Testis (tissue), 3 donors: ENCODE results near the gene CXCL12. TPM values are rescaled to one million over a fixed set of nuclear protein-coding genes. Genes with fewer than 3 reads are reported as not detected.

Source experiments
- DNase-seq: peaks from one replicate; pipeline ENCODE4 v3.0.0-alpha.2; 2019
- H3K27ac ChIP-seq, 2 donors: fragments of 200-600 bp; sonication (generic); one replicate each; pipeline ENCODE4 v1.5.1; 2019
- H3K27me3 ChIP-seq: fragments of 200-600 bp; sonication (generic); one replicate; pipeline ENCODE4 v1.5.1; 2019
- H3K36me3 ChIP-seq: fragments of 200-600 bp; sonication (generic); one replicate; pipeline ENCODE4 v1.5.1; 2017; ENCODE audit warnings: low read depth; ENCODE audit errors: missing control alignments
- H3K4me1 ChIP-seq: fragments of 200-600 bp; sonication (generic); one replicate; pipeline ENCODE4 v1.5.1; 2019
- H3K4me3 ChIP-seq, 2 donors: fragments of 200-600 bp; sonication (generic); one replicate each; pipeline ENCODE4 v1.5.1; 2017 to 2019
- H3K9me3 ChIP-seq: fragments of 200-600 bp; sonication (generic); one replicate; pipeline ENCODE4 v1.5.1; 2017
- CTCF ChIP-seq, 3 experiments: fragments of 450-650 bp in 2 of 3; fragments of 200-600 bp in 1 of 3; sonication (generic) in 1 of 3; IDR thresholded peaks; one replicate each; pipeline ENCODE4 v1.5.1; 2016 to 2019; ENCODE audit warnings: antibody characterized with exemption in 3 of 3, mild to moderate bottlenecking in 2 of 3, moderate library complexity in 1 of 3
- POLR2A ChIP-seq: fragments of 450-650 bp; IDR thresholded peaks from one replicate; pipeline ENCODE4 v1.6.1; 2017; ENCODE audit warnings: antibody characterized with exemption, mild to moderate bottlenecking, moderate library complexity
- WGBS, 2 donors: methylation state at CpG; one replicate each; pipeline ENCODE4 v1.1.5; 2018; 5-methylcytosine and 5-hydroxymethylcytosine counted together
- intact Hi-C: fragments of 100-400 bp; cut with DNase I; formaldehyde crosslinking; loops from one replicate; pipeline ENCODE4 v1.15.1; 2023; ENCODE audit warnings: low total_unique reads
- polyA plus RNA-seq: library from polyadenylated mRNA; stranded (reverse); fragments of 350-450 nt; fragmentation: Illumina TruSeq; extraction: RNeasy Lipid Tissue Mini Kit (QIAGEN cat#74804); gene quantifications from one replicate; pipeline ENCODE4 v1.2.3, GENCODE V29; 2014; ENCODE audit warnings: low read depth, low replicate concordance; ENCODE audit not compliant: insufficient read depth
- total RNA-seq, 2 donors: library from RNA; depleted of rRNA; stranded (reverse); fragments of >200 nt; gene quantifications; one replicate each; pipeline ENCODE4 v1.2.3, GENCODE V29; 2016

Gene CXCL12
- total and polyA plus RNA-seq, 3 donors from 2014 or later, result 9.8 to 87.7 (median 12.0) TPM

GRCh38 chr10:44425466-44425865 is 40.6 kb upstream of the CXCL12 start:
- intact Hi-C loops, result no loop called here
- WGBS, 2 donors, result 92 to 93% methylated on average over 7 to 8 of the region's 8 CpGs
- Histone ChIP-seq H3K27me3 (no peaks in the 10 kb centered on the region), H3K9me3 (no peaks in the 10 kb centered on the region), H3K4me3 (no peak overlapping the region), H3K36me3 (no peaks in the 10 kb centered on the region), H3K4me1 (no peaks in the 10 kb centered on the region), H3K27ac (no peak overlapping the region)
- no peak for TF ChIP-seq POLR2A
- TF ChIP-seq CTCF (IDR thresholded peaks at IDR 0.05), result no peak
- no peak for DNase-seq

GRCh38 chr10:44424957-44425356 is 40.1 kb upstream of the CXCL12 start:
- Histone ChIP-seq H3K36me3 (no peaks in the 10 kb centered on the region), H3K27ac (no peak overlapping the region), H3K27me3 (no peaks in the 10 kb centered on the region), H3K4me1 (no peaks in the 10 kb centered on the region), H3K9me3 (no peaks in the 10 kb centered on the region), H3K4me3 (no peak overlapping the region)
- no peak for DNase-seq
- 71 to 74% methylated on average over 13 of the region's 13 CpGs for WGBS, 2 donors
- intact Hi-C loops, result no loop called here
- TF ChIP-seq CTCF (IDR thresholded peaks at IDR 0.05), result no peak
- no peak for TF ChIP-seq POLR2A

GRCh38 chr10:44424298-44424697 is 39.4 kb upstream of the CXCL12 start:
- TF ChIP-seq POLR2A (no peak), CTCF (IDR thresholded peaks at IDR 0.05) (no peak)
- H3K27me3 ChIP-seq, result no peaks in the 10 kb centered on the region
- no peaks in the 10 kb centered on the region for H3K36me3 ChIP-seq
- DNase-seq, result no peak
- intact Hi-C loops, result no loop called here
- no peak overlapping the region for H3K4me3 ChIP-seq
- no peak overlapping the region for H3K27ac ChIP-seq
- no peaks in the 10 kb centered on the region for H3K4me1 ChIP-seq
- H3K9me3 ChIP-seq, result no peaks in the 10 kb centered on the region
- 79 to 90% methylated on average over 5 of the region's 5 CpGs for WGBS, 2 donors

- no peaks in the 10 kb centered on the region for H3K4me1 ChIP-seq
- H3K27me3 ChIP-seq, result no peaks in the 10 kb centered on the region
- 81 to 83% methylated on average over 7 to 8 of the region's 8 CpGs for WGBS, 2 donors
- no peaks in the 10 kb centered on the region for H3K36me3 ChIP-seq
- H3K9me3 ChIP-seq, result no peaks in the 10 kb centered on the region
- intact Hi-C loops, result no loop called here
- H3K27ac ChIP-seq, result no peak overlapping the region
- TF ChIP-seq POLR2A, result no peak
- H3K4me3 ChIP-seq, result no peak overlapping the region
- no peak for DNase-seq
Measured at GRCh38 chr10:44422570-44423101, 37.7 kb upstream of the CXCL12 start.

- DNase-seq, result no peak
- 95 to 96% methylated on average over 2 of the region's 2 CpGs for WGBS, 2 donors
- Histone ChIP-seq H3K4me3 (no peak overlapping the region), H3K36me3 (no peaks in the 10 kb centered on the region), H3K9me3 (no peaks in the 10 kb centered on the region), H3K27ac (no peak overlapping the region), H3K27me3 (no peaks in the 10 kb centered on the region), H3K4me1 (no peaks in the 10 kb centered on the region)
- TF ChIP-seq CTCF (IDR thresholded peaks at IDR 0.05) (no peak), POLR2A (no peak)
- intact Hi-C loops, result no loop called here
Measured at GRCh38 chr10:44422153-44422552, 37.3 kb upstream of the CXCL12 start.
